ENCODE measurements around the gene ADAMTS12. TPM values are rescaled to one million over a fixed set of nuclear protein-coding genes. Genes with fewer than 3 reads are reported as not detected.
A peak's percentile ranks its signal among the peaks of the same experiment; 100 is the strongest.

ADAMTS12 gene
- total RNA-seq, 1 experiment from 2014 or later, result 0.18 TPM

- ATAC-seq, result no peak
- H3K9me2 ChIP-seq (replicated peaks; ENCODE audit: low read length), result no peaks in the 10 kb centered on the region
- H3K79me2 ChIP-seq (ENCODE audit: low read length), result no peaks in the 10 kb centered on the region
- H3K27ac ChIP-seq (ENCODE audit: low read length), result no peak overlapping the region
- intact Hi-C loops (cut with micrococcal nuclease), result no loop called here
- H2AFZ ChIP-seq (ENCODE audit: low read length), result no peak overlapping the region
- H3K4me2 ChIP-seq (ENCODE audit: low read length), result no peak overlapping the region
- no peaks in the 10 kb centered on the region for H3K27me3 ChIP-seq (ENCODE audit: low read length)
- no peak overlapping the region for H3K9ac ChIP-seq (ENCODE audit: low read length)
- no peaks in the 10 kb centered on the region for H3K9me3 ChIP-seq (ENCODE audit: low read length)
- no peaks in the 10 kb centered on the region for H3F3A ChIP-seq (ENCODE audit: low read length, unreplicated experiment)
- no peaks in the 10 kb centered on the region for H3K36me3 ChIP-seq (ENCODE audit: low read depth, low read length)
- H3K4me3 ChIP-seq (ENCODE audit: low read length), result no peak overlapping the region
- POLR2A ChIA-PET (ENCODE audit: unreplicated experiment), result no interaction called here
- no peak for DNase-seq
- 0 out of 2 replicates have a peak, but pooled peaks cover 6% of the 10 kb centered on the region for H3K4me1 ChIP-seq (ENCODE audit: insufficient read depth, low read length)
- no peaks in the 10 kb centered on the region for H4K20me1 ChIP-seq (ENCODE audit: low read length)
- CTCF ChIA-PET, result no interaction called here
- BruUV-seq (replicated peaks), result no TSS peak
- TF ChIP-seq EZH2phosphoT487 (IDR thresholded peaks at IDR 0.05; ENCODE audit: borderline replicate concordance, low read length), result no peak
- TF ChIP-seq CTCF (conservative IDR thresholded peaks at IDR 0.05; ENCODE audit: low read depth, low read length), result no peak
- no peak for TF ChIP-seq EZH2 (IDR thresholded peaks at IDR 0.05; ENCODE audit: low read length, unreplicated experiment)
These were observed 333.3 kb downstream of the ADAMTS12 start for GRCh38 chr5:33558489-33558888.

- H3F3A ChIP-seq (ENCODE audit: low read length, unreplicated experiment), result no peaks in the 10 kb centered on the region
- ATAC-seq (no peak), DNase-seq (no peak)
- no peak overlapping the region for H2AFZ ChIP-seq (ENCODE audit: low read length)
- H3K4me1 ChIP-seq (ENCODE audit: insufficient read depth, low read length), result 0 out of 2 replicates have a peak, but pooled peaks cover 6% of the 10 kb centered on the region
- no peaks in the 10 kb centered on the region for H3K27me3 ChIP-seq (ENCODE audit: low read length)
- no peaks in the 10 kb centered on the region for H3K9me2 ChIP-seq (replicated peaks; ENCODE audit: low read length)
- no peaks in the 10 kb centered on the region for H3K79me2 ChIP-seq (ENCODE audit: low read length)
- no peaks in the 10 kb centered on the region for H3K9me3 ChIP-seq (ENCODE audit: low read length)
- no peak overlapping the region for H3K27ac ChIP-seq (ENCODE audit: low read length)
- no TSS peak for BruUV-seq (replicated peaks)
- H3K4me3 ChIP-seq (ENCODE audit: low read length), result no peak overlapping the region
- no peak for TF ChIP-seq EZH2 (IDR thresholded peaks at IDR 0.05; ENCODE audit: low read length, unreplicated experiment)
- TF ChIP-seq CTCF (conservative IDR thresholded peaks at IDR 0.05; ENCODE audit: low read depth, low read length), result no peak
- TF ChIP-seq EZH2phosphoT487 (IDR thresholded peaks at IDR 0.05; ENCODE audit: borderline replicate concordance, low read length), result no peak
- H3K9ac ChIP-seq (ENCODE audit: low read length), result no peak overlapping the region
- H3K36me3 ChIP-seq (ENCODE audit: low read depth, low read length), result no peaks in the 10 kb centered on the region
- no peak overlapping the region for H3K4me2 ChIP-seq (ENCODE audit: low read length)
- CTCF ChIA-PET, result no interaction called here
- H4K20me1 ChIP-seq (ENCODE audit: low read length), result no peaks in the 10 kb centered on the region
- intact Hi-C loops (cut with micrococcal nuclease), result no loop called here
- POLR2A ChIA-PET (ENCODE audit: unreplicated experiment), result no interaction called here
These were observed 334.2 kb downstream of the ADAMTS12 start for GRCh38 chr5:33557605-33558004.

- Histone ChIP-seq H3K9me2 (replicated peaks; ENCODE audit: low read length) (no peaks in the 10 kb centered on the region), H3K4me3 (ENCODE audit: low read length) (no peak overlapping the region), H3F3A (ENCODE audit: low read length, unreplicated experiment) (no peaks in the 10 kb centered on the region), H3K27ac (ENCODE audit: low read length) (no peak overlapping the region), H2AFZ (ENCODE audit: low read length) (peak overlapping the region; percentile 58), H4K20me1 (ENCODE audit: low read length) (no peaks in the 10 kb centered on the region), H3K27me3 (ENCODE audit: low read length) (no peaks in the 10 kb centered on the region), H3K4me2 (ENCODE audit: low read length) (no peak overlapping the region), H3K9me3 (ENCODE audit: low read length) (no peaks in the 10 kb centered on the region), H3K9ac (ENCODE audit: low read length) (no peak overlapping the region), H3K36me3 (ENCODE audit: low read depth, low read length) (no peaks in the 10 kb centered on the region), H3K79me2 (ENCODE audit: low read length) (no peaks in the 10 kb centered on the region), H3K4me1 (ENCODE audit: insufficient read depth, low read length) (0 out of 2 replicates have a peak, but pooled peaks cover 6% of the 10 kb centered on the region)
- intact Hi-C loops (cut with micrococcal nuclease), result no loop called here
- POLR2A ChIA-PET (ENCODE audit: unreplicated experiment), result no interaction called here
- no TSS peak for BruUV-seq (replicated peaks)
- DNase-seq (peak; percentile 49), ATAC-seq (peak; percentile 27; the same call in 1 of the 2 replicates)
- CTCF ChIA-PET, result no interaction called here
- TF ChIP-seq EZH2 (IDR thresholded peaks at IDR 0.05; ENCODE audit: low read length, unreplicated experiment) (no peak), CTCF (conservative IDR thresholded peaks at IDR 0.05; ENCODE audit: low read depth, low read length) (no peak), EZH2phosphoT487 (IDR thresholded peaks at IDR 0.05; ENCODE audit: borderline replicate concordance, low read length) (no peak)
These were observed 335.2 kb downstream of the ADAMTS12 start for GRCh38 chr5:33556330-33557328.
